ENCODE data around the gene PHKA2. TPM values are rescaled to one million over a fixed set of nuclear protein-coding genes. Genes with fewer than 3 reads are reported as not detected.

Gene PHKA2
- total RNA-seq, 2 donors from 2014 or later: 19.1 to 29.4 TPM

DNA sequence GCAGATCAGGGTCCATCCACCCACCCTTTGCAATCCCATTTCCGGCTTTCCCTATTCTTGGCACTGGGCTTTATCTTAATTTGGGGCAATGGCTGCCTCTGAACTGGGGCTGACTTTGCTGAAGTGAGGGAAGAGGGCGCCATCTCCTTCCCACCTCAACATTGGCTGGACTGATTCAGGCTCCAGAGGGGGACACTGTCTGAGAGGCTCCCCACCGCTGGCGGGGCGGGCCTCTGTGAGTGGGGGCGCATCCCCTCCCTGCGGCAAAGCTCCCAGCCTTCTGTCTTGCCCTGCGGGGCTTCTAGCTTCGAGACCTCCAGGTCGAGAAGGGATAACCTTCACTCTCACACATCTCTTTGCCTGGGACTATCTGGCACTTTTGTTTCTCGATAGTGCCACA lies 85.8 kb downstream of the PHKA2 start:
- Mint-ChIP-seq H3K4me3 (no peak overlapping the region), H3K27me3 (no peaks in the 10 kb centered on the region), H3K4me1 (ENCODE audit: low read depth in 2 of 2) (no peaks in the 10 kb centered on the region), H3K27ac (no peak overlapping the region), H3K9me3 (no peaks in the 10 kb centered on the region), H3K36me3 (no peaks in the 10 kb centered on the region)
- ATAC-seq: no peak
- DNase-seq (ENCODE audit: low spot score): no peak

DNA sequence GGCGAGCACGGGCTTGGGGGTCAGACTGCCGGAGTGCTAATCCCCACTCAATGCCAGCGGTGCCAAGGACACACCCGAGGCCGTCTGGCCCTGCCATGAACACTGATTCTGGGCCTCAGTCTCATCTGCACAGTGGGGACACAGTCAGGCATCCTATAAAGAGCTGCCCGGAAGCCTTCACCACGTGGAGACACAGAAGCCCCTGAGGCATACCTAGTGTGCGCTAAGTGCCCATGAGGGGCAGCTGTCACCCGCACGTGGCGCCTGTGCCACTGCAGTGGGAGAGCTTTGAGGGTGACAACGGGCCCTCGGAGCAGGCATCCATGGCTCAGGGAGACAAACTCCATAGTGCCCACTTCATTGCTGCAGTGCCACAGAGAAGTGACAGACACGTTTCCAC lies 86.3 kb downstream of the PHKA2 start:
- DNase-seq (ENCODE audit: low spot score) (no peak), ATAC-seq (no peak)
- no peak overlapping the region for H3K27ac Mint-ChIP-seq
- no peaks in the 10 kb centered on the region for H3K27me3 Mint-ChIP-seq
- H3K36me3 Mint-ChIP-seq: no peaks in the 10 kb centered on the region
- H3K9me3 Mint-ChIP-seq: no peaks in the 10 kb centered on the region
- H3K4me1 Mint-ChIP-seq (ENCODE audit: low read depth in 2 of 2): no peaks in the 10 kb centered on the region
- H3K4me3 Mint-ChIP-seq: no peak overlapping the region

DNA sequence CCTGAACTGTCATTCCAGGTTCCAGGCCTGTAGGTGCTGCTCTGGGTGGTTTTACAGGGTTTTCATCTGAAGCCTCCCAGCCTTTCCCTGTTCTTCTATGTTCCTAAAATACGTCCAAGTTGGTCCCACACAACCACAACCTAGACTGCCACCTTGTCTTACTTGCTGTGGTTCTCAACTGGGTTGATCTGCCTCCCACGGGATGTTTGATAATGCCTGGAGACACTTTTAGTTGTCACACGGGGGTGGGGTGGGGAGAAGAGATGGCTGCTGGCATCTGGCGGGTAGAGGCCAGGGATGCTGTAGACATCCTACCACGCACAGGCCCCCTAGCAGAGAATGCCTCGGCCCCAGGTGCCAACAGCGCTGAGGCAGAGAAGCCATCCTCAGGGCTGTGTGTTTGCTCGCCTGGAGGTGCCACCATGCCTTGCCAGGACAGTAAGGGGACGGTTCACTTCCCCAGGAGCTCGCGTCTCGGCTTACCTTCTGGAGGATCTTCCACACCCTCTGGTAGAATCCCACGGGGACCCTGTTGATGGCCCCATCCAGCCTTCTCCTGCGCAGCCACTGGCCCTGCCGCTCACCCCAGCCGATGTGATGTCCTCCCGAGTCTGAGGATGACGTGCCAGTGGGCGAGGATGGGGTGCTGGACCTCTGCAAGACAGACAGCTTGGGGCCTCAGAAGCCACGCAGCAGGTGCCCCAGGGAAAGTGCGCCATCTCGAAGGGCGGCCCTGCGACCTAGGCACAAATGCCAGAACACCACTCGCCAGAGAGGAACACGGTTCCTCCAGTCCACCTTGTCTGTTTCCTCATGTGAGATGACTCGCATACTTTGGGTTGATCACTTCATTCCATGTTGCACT lies 87.0 kb downstream of the PHKA2 start:
- H3K27ac Mint-ChIP-seq: no peak overlapping the region
- no peaks in the 10 kb centered on the region for H3K9me3 Mint-ChIP-seq
- ATAC-seq: no peak
- H3K4me1 Mint-ChIP-seq (ENCODE audit: low read depth in 2 of 2): no peaks in the 10 kb centered on the region
- no peaks in the 10 kb centered on the region for H3K27me3 Mint-ChIP-seq
- DNase-seq (ENCODE audit: low spot score): no peak
- H3K36me3 Mint-ChIP-seq: no peaks in the 10 kb centered on the region
- no peak overlapping the region for H3K4me3 Mint-ChIP-seq

DNA sequence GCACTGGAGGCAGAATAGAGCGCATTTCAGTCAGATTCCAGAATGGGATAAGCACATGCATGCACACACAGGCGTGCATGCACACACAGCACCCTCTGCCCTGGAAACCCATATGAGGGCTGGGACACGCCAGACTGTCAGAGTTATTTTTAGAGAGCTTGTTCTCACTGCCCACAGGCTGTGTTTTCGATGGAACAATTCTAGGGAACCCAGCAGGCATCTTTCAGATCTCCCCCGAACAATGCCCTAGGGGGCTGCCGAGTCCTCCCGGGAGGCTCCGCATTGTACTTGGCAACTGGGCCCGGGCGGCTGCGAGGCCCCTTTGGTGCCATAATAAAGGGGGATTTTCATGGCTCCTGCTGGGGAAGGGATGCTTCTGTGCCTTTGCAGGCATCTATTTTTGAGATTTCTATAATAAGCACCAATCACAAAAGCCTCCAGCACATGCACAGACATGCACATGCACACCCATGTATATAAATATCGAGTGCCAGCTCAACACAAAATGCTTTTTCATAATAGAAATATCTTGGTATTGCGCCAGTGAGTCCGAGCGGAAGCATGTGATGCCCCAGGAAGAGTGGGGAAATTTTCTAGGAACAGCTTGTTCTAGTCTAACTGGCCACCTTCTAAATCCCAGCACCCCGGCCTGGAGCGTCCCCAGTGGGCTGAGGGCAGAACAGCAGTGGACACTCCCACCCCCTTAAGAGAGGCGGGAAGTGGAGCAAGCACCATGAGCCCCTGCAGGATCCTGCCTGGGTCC lies 88.5 kb downstream of the PHKA2 start:
- Mint-ChIP-seq H3K4me1 (ENCODE audit: low read depth in 2 of 2) (no peaks in the 10 kb centered on the region), H3K36me3 (no peaks in the 10 kb centered on the region), H3K4me3 (no peak overlapping the region), H3K27ac (no peak overlapping the region), H3K27me3 (no peaks in the 10 kb centered on the region), H3K9me3 (no peaks in the 10 kb centered on the region)
- ATAC-seq: no peak
- no peak for DNase-seq (ENCODE audit: low spot score)

DNA sequence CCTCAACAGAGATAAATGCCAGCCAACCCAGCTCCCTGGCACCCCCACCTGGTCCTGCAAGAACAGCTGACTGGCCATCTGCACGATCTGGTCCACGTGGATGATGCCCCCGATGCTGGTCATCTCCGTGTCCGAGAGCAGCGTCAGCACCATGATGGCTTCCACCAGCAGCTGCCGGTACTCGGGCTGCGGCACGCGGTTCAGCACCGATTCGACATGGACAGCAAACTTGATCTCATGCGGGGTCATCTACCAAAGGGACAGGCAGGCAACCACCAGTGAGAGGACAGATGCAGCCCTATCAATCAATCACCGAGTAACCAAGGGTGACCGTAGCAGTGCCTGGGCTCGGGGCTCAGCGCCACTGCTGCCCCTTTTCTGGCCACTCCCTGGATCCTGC lies 89.8 kb downstream of the PHKA2 start:
- Mint-ChIP-seq H3K4me1 (ENCODE audit: low read depth in 2 of 2) (no peaks in the 10 kb centered on the region), H3K27ac (no peak overlapping the region), H3K36me3 (no peaks in the 10 kb centered on the region), H3K27me3 (no peaks in the 10 kb centered on the region), H3K9me3 (no peaks in the 10 kb centered on the region), H3K4me3 (no peak overlapping the region)
- DNase-seq (ENCODE audit: low spot score) (no peak), ATAC-seq (no peak)

DNA sequence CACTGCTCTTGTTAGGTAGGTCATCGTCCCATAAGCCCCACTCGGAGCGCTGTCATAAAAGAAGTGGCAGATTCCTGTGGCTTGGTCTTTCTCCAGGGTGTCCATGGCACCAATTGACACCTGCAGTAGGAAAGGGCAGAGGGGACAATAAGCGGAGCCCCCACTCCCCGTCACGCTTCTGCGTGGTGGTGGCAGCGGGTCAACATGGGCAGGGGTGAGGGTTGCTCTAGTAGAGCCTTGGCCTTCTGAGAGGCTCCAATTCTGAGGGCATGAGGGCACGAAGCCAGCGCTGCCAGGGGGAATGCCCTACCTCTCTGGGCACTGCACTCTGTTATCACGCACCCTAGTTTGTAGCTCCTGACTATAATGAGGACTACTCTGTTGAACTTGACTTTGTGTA lies 90.4 kb downstream of the PHKA2 start:
- H3K36me3 Mint-ChIP-seq: no peaks in the 10 kb centered on the region
- no peaks in the 10 kb centered on the region for H3K4me1 Mint-ChIP-seq (ENCODE audit: low read depth in 2 of 2)
- H3K4me3 Mint-ChIP-seq: no peak overlapping the region
- H3K27me3 Mint-ChIP-seq: no peaks in the 10 kb centered on the region
- ATAC-seq: no peak
- DNase-seq (ENCODE audit: low spot score): no peak
- no peak overlapping the region for H3K27ac Mint-ChIP-seq
- no peaks in the 10 kb centered on the region for H3K9me3 Mint-ChIP-seq

DNA sequence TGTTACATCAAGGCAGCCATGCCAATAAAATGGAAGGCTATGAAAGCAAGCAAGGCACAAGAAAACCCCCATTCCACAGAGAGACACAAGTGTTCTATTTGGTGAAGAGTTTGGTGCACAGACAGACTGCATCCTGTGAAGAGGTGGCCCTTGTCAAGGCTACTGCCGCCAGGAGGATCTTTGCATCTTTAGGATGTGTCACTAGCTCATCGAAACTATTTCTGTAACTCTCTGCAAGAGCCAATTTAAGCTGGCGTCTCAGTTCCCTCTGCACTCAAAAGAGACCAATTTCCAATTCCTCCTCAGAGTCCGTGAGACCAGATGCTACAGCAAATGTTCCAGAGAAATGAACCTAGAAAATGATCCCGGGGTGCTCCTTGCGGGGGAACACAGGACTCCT lies 91.0 kb downstream of the PHKA2 start:
- H3K9me3 Mint-ChIP-seq: no peaks in the 10 kb centered on the region
- ATAC-seq (no peak), DNase-seq (ENCODE audit: low spot score) (no peak)
- H3K27me3 Mint-ChIP-seq: no peaks in the 10 kb centered on the region
- no peak overlapping the region for H3K4me3 Mint-ChIP-seq
- peaks cover 0 to under 1% of the 10 kb centered on the region in 2 donors for H3K4me1 Mint-ChIP-seq (ENCODE audit: low read depth in 2 of 2)
- no peak overlapping the region for H3K27ac Mint-ChIP-seq
- no peaks in the 10 kb centered on the region for H3K36me3 Mint-ChIP-seq

DNA sequence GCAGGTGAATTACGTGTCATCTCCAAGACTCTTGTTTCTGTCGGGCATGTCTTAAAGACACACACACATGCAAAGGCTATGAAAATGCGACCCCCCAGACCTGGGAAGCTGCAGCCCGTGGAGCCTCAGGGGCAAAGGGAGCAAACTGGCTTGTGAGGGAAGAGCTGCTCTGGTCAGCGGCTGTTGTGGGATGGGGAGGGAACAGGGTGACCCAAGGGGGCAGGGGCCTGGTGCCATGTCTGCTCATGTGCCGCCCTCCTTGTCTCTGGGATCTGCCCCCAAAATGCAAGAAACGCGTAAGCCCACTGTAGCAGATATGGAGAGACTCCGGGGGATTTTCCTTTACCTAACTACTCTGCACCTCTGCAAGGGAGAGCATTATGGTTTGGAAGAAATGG lies 92.4 kb downstream of the PHKA2 start:
- Mint-ChIP-seq H3K36me3 (no peaks in the 10 kb centered on the region), H3K27me3 (no peaks in the 10 kb centered on the region), H3K27ac (no peak overlapping the region), H3K4me3 (no peak overlapping the region), H3K9me3 (no peaks in the 10 kb centered on the region), H3K4me1 (ENCODE audit: low read depth in 2 of 2) (peaks cover 3 to 10% of the 10 kb centered on the region in 2 donors)
- no peak for ATAC-seq
- DNase-seq (ENCODE audit: low spot score): no peak

DNA sequence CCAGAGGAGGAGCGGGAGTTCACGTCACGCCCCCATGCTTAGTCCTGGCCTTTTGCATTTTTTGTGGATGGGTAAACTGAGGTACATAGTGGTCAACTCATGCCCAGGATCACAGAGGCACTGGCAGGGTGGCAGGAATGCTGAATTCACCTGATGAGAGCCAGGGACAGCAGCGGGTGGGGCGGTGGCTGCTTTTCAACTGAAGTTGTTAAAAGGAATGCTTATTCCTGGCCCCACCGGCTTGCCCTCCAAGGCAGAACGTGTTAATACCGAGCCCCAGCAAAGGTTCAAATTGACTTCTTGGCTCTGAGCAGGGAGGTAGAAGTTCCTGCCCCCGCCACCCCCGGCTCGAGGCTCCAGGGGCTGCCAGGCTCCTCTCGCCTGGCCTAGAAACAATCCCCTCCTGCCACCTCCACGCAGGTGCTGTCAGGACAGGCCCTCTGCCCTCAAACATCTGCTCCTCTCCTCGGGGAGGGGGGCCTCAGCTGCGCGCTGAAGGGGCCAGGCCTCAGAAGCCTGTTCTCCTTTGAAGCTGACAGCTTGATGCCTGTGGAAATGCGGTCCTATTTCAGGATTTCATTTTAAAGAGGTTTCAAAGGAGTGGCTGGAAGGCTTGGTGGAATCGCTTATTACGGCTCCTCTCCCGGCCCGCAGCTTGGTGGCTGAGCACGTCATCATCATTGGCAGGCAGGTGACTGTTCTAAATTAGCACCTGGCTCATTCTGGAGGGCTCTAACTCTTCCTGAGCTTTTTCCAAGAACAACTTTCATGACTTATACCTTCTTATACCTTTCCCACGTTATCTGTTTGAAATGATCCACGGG lies 93.0 kb downstream of the PHKA2 start:
- ATAC-seq (no peak), DNase-seq (ENCODE audit: low spot score) (peak; percentile 12)
- Mint-ChIP-seq H3K4me3 (no peak overlapping the region), H3K4me1 (ENCODE audit: low read depth in 2 of 2) (peaks cover 9 to 15% of the 10 kb centered on the region in 2 donors), H3K27me3 (no peaks in the 10 kb centered on the region), H3K9me3 (no peaks in the 10 kb centered on the region), H3K27ac (no peak overlapping the region), H3K36me3 (no peaks in the 10 kb centered on the region)

DNA sequence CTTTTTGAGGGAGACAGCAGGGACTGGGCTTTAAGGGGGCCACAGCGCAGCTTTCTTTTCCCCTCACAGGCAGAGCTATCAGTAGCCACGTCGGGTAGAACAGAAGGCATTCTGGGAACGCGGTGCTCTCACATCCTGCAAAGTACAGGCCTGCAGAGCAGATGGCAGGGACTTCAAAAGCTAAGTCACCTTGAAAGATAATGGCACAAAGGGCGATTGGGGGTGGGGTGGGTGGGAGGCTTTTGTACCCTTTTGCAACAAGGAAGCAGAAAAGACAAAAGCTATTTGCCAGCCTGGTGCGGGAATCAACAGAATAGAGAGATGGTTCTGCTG lies 93.9 kb downstream of the PHKA2 start:
- no peak overlapping the region for H3K27ac Mint-ChIP-seq
- H3K9me3 Mint-ChIP-seq: no peaks in the 10 kb centered on the region
- H3K4me1 Mint-ChIP-seq (ENCODE audit: low read depth in 2 of 2): peaks cover 14 to 23% of the 10 kb centered on the region in 2 donors
- H3K36me3 Mint-ChIP-seq: no peaks in the 10 kb centered on the region
- no peaks in the 10 kb centered on the region for H3K27me3 Mint-ChIP-seq
- DNase-seq (ENCODE audit: low spot score): no peak
- ATAC-seq: no peak
- H3K4me3 Mint-ChIP-seq: no peak overlapping the region

DNA sequence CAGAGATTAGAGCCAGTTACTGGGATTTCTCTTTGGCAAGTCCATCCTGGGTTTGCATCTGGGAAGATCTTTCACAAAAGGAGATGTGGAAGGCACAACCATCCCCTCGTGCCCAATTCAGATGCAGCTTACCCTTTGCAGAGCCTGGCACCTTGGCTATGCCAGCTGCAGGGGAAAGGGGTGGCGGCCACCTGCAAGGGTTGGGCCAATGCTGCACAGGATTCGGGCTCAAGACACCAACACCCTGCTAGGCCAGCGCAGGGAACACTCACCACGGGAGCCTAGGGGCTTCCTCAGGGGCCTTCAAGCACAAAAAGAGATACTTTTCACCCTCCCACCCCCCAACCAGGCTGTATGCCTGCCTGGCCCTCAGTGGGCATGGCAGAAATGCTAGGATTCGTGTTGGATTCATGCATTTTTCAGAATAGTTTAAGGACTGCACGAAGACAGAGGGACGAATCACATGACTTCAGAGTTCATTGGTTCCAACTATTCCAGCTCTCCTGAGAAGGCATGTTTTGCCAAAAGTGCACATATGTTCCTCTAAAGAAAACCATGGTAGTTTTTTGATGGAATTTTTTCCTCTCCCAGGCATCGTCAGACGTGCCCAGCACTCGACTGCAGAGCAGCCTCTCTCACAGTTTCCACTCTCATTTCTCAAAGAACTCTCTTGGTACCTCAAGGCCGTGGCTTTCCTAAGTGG lies 94.4 kb downstream of the PHKA2 start:
- no peaks in the 10 kb centered on the region for H3K27me3 Mint-ChIP-seq
- H3K4me3 Mint-ChIP-seq: no peak overlapping the region
- H3K4me1 Mint-ChIP-seq (ENCODE audit: low read depth in 2 of 2): peaks cover 14 to 23% of the 10 kb centered on the region in 2 donors
- DNase-seq (ENCODE audit: low spot score): no peak
- H3K36me3 Mint-ChIP-seq: no peaks in the 10 kb centered on the region
- no peak for ATAC-seq
- no peaks in the 10 kb centered on the region for H3K9me3 Mint-ChIP-seq
- no peak overlapping the region for H3K27ac Mint-ChIP-seq

DNA sequence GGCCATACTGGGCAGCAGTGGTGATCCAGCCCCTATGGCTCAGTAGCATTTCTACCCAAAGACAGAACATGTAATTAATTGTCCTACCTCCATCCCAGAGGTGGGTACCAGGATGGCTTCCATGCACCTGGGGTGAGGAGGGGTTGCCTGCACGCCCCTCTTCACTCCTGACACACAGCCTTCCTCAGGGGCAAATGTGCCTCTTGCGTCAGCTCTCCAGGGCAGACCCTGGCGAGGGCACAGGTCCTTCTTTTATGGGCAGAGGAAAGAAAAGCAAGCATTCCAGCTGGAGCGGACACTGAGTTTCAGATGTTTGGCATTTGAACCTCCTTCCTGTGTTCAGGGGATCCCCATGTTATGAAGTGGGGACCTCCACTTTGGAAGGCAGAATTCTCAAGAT lies 95.6 kb downstream of the PHKA2 start:
- Mint-ChIP-seq H3K9me3 (no peaks in the 10 kb centered on the region), H3K36me3 (no peaks in the 10 kb centered on the region), H3K4me1 (ENCODE audit: low read depth in 2 of 2) (peaks cover 14 to 26% of the 10 kb centered on the region in 2 donors), H3K4me3 (no peak overlapping the region), H3K27me3 (peaks cover 0 to 3% of the 10 kb centered on the region in 2 donors), H3K27ac (no peak overlapping the region)
- DNase-seq (ENCODE audit: low spot score): no peak
- no peak for ATAC-seq

DNA sequence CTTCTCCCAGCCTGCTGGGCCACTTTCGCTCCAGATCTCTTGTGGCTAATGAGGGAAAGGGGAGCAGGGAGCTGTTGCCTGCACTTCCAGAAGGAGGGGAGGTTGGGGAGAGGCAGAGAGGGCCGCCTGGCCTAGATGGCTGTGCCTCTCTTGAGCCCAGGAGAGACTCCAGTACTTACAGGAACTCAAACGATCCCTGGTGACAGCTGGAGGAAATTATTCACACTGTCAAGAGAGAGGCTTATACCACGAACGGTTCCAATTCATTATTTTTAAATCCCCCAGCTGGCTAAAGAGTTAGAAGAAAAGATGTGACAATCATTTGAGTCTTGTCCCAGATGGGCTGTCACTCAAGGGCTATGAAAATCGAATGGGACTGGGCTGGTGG lies 96.1 kb downstream of the PHKA2 start:
- no peaks in the 10 kb centered on the region for H3K9me3 Mint-ChIP-seq
- no peak overlapping the region for H3K4me3 Mint-ChIP-seq
- peaks cover 14 to 26% of the 10 kb centered on the region in 2 donors for H3K4me1 Mint-ChIP-seq (ENCODE audit: low read depth in 2 of 2)
- H3K36me3 Mint-ChIP-seq: no peaks in the 10 kb centered on the region
- ATAC-seq (no peak), DNase-seq (ENCODE audit: low spot score) (no peak)
- peak overlapping the region in 1 of 2 donors; percentile 91 for H3K27ac Mint-ChIP-seq
- peaks cover 0 to 3% of the 10 kb centered on the region in 2 donors for H3K27me3 Mint-ChIP-seq

All from natural killer cell treated with Interleukin-12 subunit alpha and Interleukin-12 subunit beta and Interleukin-15 and Interleukin-18, amount 100 ng/mL, for 72 hours (primary cell).